ENCODE data around the gene FOXK1. TPM values are rescaled to one million over a fixed set of nuclear protein-coding genes. Genes with fewer than 3 reads are reported as not detected.

FOXK1 gene
- total RNA-seq, 2 donors from 2014 or later = 17.3 to 47.5 TPM

DNA sequence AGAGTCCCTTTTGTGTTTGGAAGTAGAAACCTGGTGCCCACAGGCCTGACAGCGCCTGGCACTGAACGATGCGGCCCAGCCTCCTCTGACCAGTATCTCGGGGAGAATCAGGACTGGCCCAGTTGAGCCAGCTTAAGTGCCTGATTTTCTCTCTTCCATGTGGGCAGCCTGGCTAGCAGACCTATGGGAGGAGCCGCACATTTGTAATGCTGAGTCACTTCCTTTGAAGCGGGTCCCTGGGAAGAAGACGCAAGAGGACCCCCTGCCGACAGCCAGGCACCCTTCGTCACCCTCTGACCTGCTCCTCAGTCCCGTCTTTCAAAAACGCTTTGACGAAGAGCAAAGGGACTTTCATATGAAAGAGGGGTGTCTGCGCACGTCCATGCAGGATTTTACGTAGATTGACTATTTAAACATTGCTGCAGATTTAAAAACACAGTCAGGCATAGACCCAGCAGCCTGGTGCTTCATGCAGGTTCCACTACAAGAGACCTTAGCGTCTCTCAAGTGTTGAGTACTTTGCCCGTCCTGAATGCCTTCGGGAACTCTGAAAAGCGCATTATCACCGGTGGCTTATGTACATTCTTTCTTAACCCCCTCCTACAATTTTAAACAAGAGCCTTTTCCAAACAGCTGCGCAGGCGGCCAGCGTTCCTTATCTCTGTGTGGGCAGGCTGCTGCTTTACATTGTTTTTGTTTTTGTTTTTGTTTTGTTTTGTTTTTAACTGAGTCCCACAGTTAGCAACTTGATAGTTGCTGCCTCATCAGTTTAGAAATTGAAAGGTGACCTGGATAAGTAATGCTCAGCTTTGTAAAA, 56.8 kb downstream of the FOXK1 start:
- intact Hi-C loops (cut with DNase I) = no loop called here
- no peak overlapping the region for H3K4me3 ChIP-seq
- 50% methylated on average over 23 of the region's 23 CpGs for WGBS
- TF ChIP-seq POLR2AphosphoS5 (IDR thresholded peaks at IDR 0.05) (no peak), POLR2A (IDR thresholded peaks at IDR 0.05) (no peak)
- TF ChIP-seq, protein P1, sequence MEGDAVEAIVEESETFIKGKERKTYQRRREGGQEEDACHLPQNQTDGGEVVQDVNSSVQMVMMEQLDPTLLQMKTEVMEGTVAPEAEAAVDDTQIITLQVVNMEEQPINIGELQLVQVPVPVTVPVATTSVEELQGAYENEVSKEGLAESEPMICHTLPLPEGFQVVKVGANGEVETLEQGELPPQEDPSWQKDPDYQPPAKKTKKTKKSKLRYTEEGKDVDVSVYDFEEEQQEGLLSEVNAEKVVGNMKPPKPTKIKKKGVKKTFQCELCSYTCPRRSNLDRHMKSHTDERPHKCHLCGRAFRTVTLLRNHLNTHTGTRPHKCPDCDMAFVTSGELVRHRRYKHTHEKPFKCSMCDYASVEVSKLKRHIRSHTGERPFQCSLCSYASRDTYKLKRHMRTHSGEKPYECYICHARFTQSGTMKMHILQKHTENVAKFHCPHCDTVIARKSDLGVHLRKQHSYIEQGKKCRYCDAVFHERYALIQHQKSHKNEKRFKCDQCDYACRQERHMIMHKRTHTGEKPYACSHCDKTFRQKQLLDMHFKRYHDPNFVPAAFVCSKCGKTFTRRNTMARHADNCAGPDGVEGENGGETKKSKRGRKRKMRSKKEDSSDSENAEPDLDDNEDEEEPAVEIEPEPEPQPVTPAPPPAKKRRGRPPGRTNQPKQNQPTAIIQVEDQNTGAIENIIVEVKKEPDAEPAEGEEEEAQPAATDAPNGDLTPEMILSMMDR (IDR thresholded peaks at IDR 0.05) = no peak
- DNase-seq (ENCODE audit: low spot score) = no peak
- peak overlapping the region in 1 of 2 donors; percentile 20 for H3K27ac ChIP-seq
- H3K4me1 ChIP-seq (replicated peaks) = peaks cover 4% of the 10 kb centered on the region
- no peaks in the 10 kb centered on the region for H3K27me3 ChIP-seq (replicated peaks; ENCODE audit: insufficient read depth)
- no peaks in the 10 kb centered on the region for H3K36me3 ChIP-seq
- H3K9me3 ChIP-seq = no peaks in the 10 kb centered on the region

DNA sequence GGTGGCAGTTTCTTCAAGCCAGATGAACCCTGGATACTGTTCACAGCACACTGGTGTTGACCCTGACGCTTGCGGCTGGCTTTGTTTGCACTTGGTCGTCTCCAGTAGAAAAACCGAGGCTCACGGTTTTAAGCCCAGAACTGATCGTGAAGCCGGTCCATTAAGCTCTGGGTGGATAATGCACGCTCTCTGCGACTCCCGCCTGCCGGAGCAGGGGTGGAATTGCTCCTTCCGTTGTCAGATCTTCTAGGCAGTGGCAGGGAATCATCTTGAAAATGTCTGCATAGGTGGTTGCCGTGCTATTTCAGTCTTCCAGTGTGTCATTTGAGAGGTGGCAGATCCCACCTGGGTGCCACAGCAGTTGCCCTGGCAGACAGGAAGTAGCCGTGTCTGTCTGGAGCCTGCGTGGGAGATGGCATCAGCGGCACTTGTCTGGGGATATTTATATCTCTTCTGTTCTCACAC, 57.5 kb downstream of the FOXK1 start:
- 47% methylated on average over 16 of the region's 16 CpGs for WGBS
- DNase-seq (ENCODE audit: low spot score) = no peak
- TF ChIP-seq POLR2AphosphoS5 (IDR thresholded peaks at IDR 0.05) = no peak
- TF ChIP-seq, protein P1 (IDR thresholded peaks at IDR 0.05) = peak in 1 of 4 experiments; percentile 14
- no peak overlapping the region for H3K4me3 ChIP-seq
- peaks cover 6% of the 10 kb centered on the region for H3K4me1 ChIP-seq (replicated peaks)
- H3K36me3 ChIP-seq = no peaks in the 10 kb centered on the region
- no peaks in the 10 kb centered on the region for H3K9me3 ChIP-seq
- intact Hi-C loops (cut with DNase I) = no loop called here
- peak overlapping the region in 1 of 2 donors; percentile 20 for H3K27ac ChIP-seq
- no peaks in the 10 kb centered on the region for H3K27me3 ChIP-seq (replicated peaks; ENCODE audit: insufficient read depth)

DNA sequence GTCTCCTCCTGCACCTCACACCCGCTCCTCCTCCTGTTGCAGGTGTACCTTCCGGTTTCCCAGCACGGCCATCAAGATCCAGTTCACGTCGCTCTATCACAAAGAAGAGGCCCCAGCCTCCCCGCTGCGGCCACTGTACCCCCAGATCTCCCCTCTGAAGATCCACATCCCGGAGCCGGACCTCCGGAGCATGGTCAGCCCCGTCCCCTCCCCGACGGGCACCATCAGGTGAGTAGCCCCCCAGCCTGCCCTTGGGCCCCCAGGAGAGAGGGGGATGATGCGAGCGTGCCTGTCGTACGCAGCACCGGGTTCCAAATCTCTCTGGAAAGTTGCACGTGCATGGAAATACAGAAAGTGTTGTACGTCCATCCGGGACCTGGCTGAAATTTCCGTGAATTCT, 58.7 kb downstream of the FOXK1 start:
- Histone ChIP-seq H3K36me3 (no peaks in the 10 kb centered on the region), H3K4me3 (no peak overlapping the region), H3K9me3 (no peaks in the 10 kb centered on the region), H3K27ac (no peak overlapping the region), H3K27me3 (replicated peaks; ENCODE audit: insufficient read depth) (no peaks in the 10 kb centered on the region), H3K4me1 (replicated peaks) (peaks cover 8% of the 10 kb centered on the region)
- 95% methylated on average over 22 of the region's 22 CpGs for WGBS
- no peak for TF ChIP-seq POLR2A (IDR thresholded peaks at IDR 0.05)
- TF ChIP-seq, protein P1 (IDR thresholded peaks at IDR 0.05) = no peak
- TF ChIP-seq POLR2AphosphoS5 (IDR thresholded peaks at IDR 0.05) = no peak
- intact Hi-C loops (cut with DNase I) = no loop called here
- DNase-seq (ENCODE audit: low spot score) = no peak

GRCh38 chr7:4742051-4742573, 60.0 kb downstream of the FOXK1 start:
- DNase-seq (ENCODE audit: low spot score) = no peak
- H3K9me3 ChIP-seq = no peaks in the 10 kb centered on the region
- H3K27ac ChIP-seq = no peak overlapping the region
- H3K4me3 ChIP-seq = no peak overlapping the region
- TF ChIP-seq, protein P1 (IDR thresholded peaks at IDR 0.05) = no peak
- no peak for TF ChIP-seq POLR2A (IDR thresholded peaks at IDR 0.05)
- no peak for TF ChIP-seq POLR2AphosphoS5 (IDR thresholded peaks at IDR 0.05)
- H3K4me1 ChIP-seq (replicated peaks) = peaks cover 8% of the 10 kb centered on the region
- no peaks in the 10 kb centered on the region for H3K36me3 ChIP-seq
- no peaks in the 10 kb centered on the region for H3K27me3 ChIP-seq (replicated peaks; ENCODE audit: insufficient read depth)
- intact Hi-C loops (cut with DNase I) = no loop called here
- WGBS = 91% methylated on average over 23 of the region's 23 CpGs

Measured in prostate gland (tissue), 2 donors.